SK-N-SH treated with all-trans-retinoic acid at 6 μM for 48 hours (cell line): ENCODE results near the gene ARHGEF40.

Source experiments
- PPARA ChIP-seq: fragments of 250-450 bp; sonication (Bioruptor Pico); IDR thresholded peaks from 2 replicates; pipeline ENCODE4 v1.5.0; 2020; ENCODE audit warnings: mild to moderate bottlenecking, borderline replicate concordance
- ZFP30 ChIP-seq: fragments of 450-650 bp; formaldehyde crosslinking; IDR thresholded peaks from 2 replicates; pipeline ENCODE4 v1.5.0; 2022; ENCODE audit warnings: mild to moderate bottlenecking, moderate library complexity

GRCh38 chr14:21072031-21072473 lies 1.9 kb downstream of the ARHGEF40 start:
- no peak for TF ChIP-seq ZFP30 (CRISPR knock-in tag)
- no peak for TF ChIP-seq PPARA (CRISPR knock-in tag)
